ENCODE data around the gene LMNTD2. TPM values are rescaled to one million over a fixed set of nuclear protein-coding genes. Genes with fewer than 3 reads are reported as not detected.
"Not testable (repeated sequence)": the region's sequence is repeated elsewhere in the genome, so short reads cannot be mapped to it uniquely, and the experiment has no call there.

Gene LMNTD2
- total RNA-seq, 2 experiments from 2014 or later: 2.5 to 3.2 TPM

- ChIA-PET CTCF (no interaction called here), POLR2A (interaction anchor here (1.3 kb wide), 1 partner anchor 195 kb away, joined by 3 read pairs; no protein-coding TSS in a partner anchor)
- no peak overlapping the region for H3K4me3 Mint-ChIP-seq
- peaks cover 8% of the 10 kb centered on the region for H3K4me1 Mint-ChIP-seq
- peaks cover 13% of the 10 kb centered on the region for H3K36me3 Mint-ChIP-seq (ENCODE audit: low read depth)
- no peak overlapping the region for H3K27ac Mint-ChIP-seq
- H3K9me3 Mint-ChIP-seq: no peaks in the 10 kb centered on the region
- no peak for DNase-seq
- H3K27me3 Mint-ChIP-seq: no peaks in the 10 kb centered on the region
Measured at GRCh38 chr11:530960-531831, 29.3 kb downstream of the LMNTD2 start.

- peaks cover 7% of the 10 kb centered on the region for H3K4me1 Mint-ChIP-seq
- ChIA-PET CTCF (no interaction called here), POLR2A (no interaction called here)
- no peaks in the 10 kb centered on the region for H3K9me3 Mint-ChIP-seq
- H3K36me3 Mint-ChIP-seq (ENCODE audit: low read depth): peaks cover 13% of the 10 kb centered on the region
- no peak for DNase-seq
- no peak overlapping the region for H3K4me3 Mint-ChIP-seq
- H3K27me3 Mint-ChIP-seq: no peaks in the 10 kb centered on the region
- H3K27ac Mint-ChIP-seq: no peak overlapping the region
Measured at GRCh38 chr11:529728-530411, 30.7 kb downstream of the LMNTD2 start.

- POLR2A ChIA-PET: no interaction called here
- no peak for DNase-seq
- peaks cover 13% of the 10 kb centered on the region for H3K36me3 Mint-ChIP-seq (ENCODE audit: low read depth)
- CTCF ChIA-PET: no interaction called here
- H3K9me3 Mint-ChIP-seq: no peaks in the 10 kb centered on the region
- H3K27ac Mint-ChIP-seq: no peak overlapping the region
- H3K4me3 Mint-ChIP-seq: no peak overlapping the region
- H3K4me1 Mint-ChIP-seq: peaks cover 6% of the 10 kb centered on the region
- H3K27me3 Mint-ChIP-seq: no peaks in the 10 kb centered on the region
Measured at GRCh38 chr11:528815-529727, 31.5 kb downstream of the LMNTD2 start.

- no peak overlapping the region for H3K4me3 Mint-ChIP-seq
- CTCF ChIA-PET: no interaction called here
- no peaks in the 10 kb centered on the region for H3K9me3 Mint-ChIP-seq
- H3K27me3 Mint-ChIP-seq: no peaks in the 10 kb centered on the region
- no peak overlapping the region for H3K27ac Mint-ChIP-seq
- DNase-seq: no peak
- POLR2A ChIA-PET: no interaction called here
- H3K4me1 Mint-ChIP-seq: peaks cover 2% of the 10 kb centered on the region
- peaks cover 11% of the 10 kb centered on the region for H3K36me3 Mint-ChIP-seq (ENCODE audit: low read depth)
Measured at GRCh38 chr11:528166-528814, 32.2 kb downstream of the LMNTD2 start.

GRCh38 chr11:526192-526591, 34.3 kb downstream of the LMNTD2 start:
- POLR2A ChIA-PET: no interaction called here

GRCh38 chr11:521177-521688, 39.3 kb downstream of the LMNTD2 start:
- Mint-ChIP-seq H3K9me3 (peaks cover 3% of the 10 kb centered on the region), H3K36me3 (ENCODE audit: low read depth) (peaks cover 12% of the 10 kb centered on the region), H3K27me3 (no peaks in the 10 kb centered on the region), H3K4me3 (no peak overlapping the region), H3K27ac (no peak overlapping the region), H3K4me1 (peaks cover 13% of the 10 kb centered on the region)
- POLR2A ChIA-PET: interaction anchor here (0.7 to 1.0 kb wide), 2 partner anchors 15 to 56 kb away, joined by 3 read pairs; no protein-coding TSS in a partner anchor
- CTCF ChIA-PET: interaction anchor here (0.8 to 1.0 kb wide), 2 partner anchors 13 to 15 kb away, joined by 3 read pairs; no protein-coding TSS in a partner anchor
- DNase-seq: no peak

More at GRCh38 chr11:526192-526591, 34.3 kb downstream of the LMNTD2 start:
- CTCF ChIA-PET: no interaction called here
- no peaks in the 10 kb centered on the region for H3K27me3 Mint-ChIP-seq
- H3K4me1 Mint-ChIP-seq: no peaks in the 10 kb centered on the region
- H3K9me3 Mint-ChIP-seq: no peaks in the 10 kb centered on the region
- H3K36me3 Mint-ChIP-seq (ENCODE audit: low read depth): peaks cover 3% of the 10 kb centered on the region
- no peak overlapping the region for H3K27ac Mint-ChIP-seq
- no peak for DNase-seq
- no peak overlapping the region for H3K4me3 Mint-ChIP-seq

- no peak overlapping the region for H3K27ac Mint-ChIP-seq
- POLR2A ChIA-PET: interaction anchor here (1.0 kb wide), 1 partner anchor 57 kb away, joined by 3 read pairs; no protein-coding TSS in a partner anchor
- H3K27me3 Mint-ChIP-seq: no peaks in the 10 kb centered on the region
- peaks cover 13% of the 10 kb centered on the region for H3K4me1 Mint-ChIP-seq
- H3K9me3 Mint-ChIP-seq: peaks cover 3% of the 10 kb centered on the region
- H3K36me3 Mint-ChIP-seq (ENCODE audit: low read depth): peaks cover 15% of the 10 kb centered on the region
- H3K4me3 Mint-ChIP-seq: no peak overlapping the region
- no peak for DNase-seq
- CTCF ChIA-PET: interaction anchor here (0.6 to 1.0 kb wide), 3 partner anchors 15 to 200 kb away, joined by 3 read pairs; no protein-coding TSS in a partner anchor
Measured at GRCh38 chr11:520428-521176, 39.9 kb downstream of the LMNTD2 start.

- Mint-ChIP-seq H3K27me3 (no peaks in the 10 kb centered on the region), H3K36me3 (ENCODE audit: low read depth) (peaks cover 28% of the 10 kb centered on the region), H3K4me3 (peak overlapping the region; percentile 66), H3K4me1 (peaks cover 13% of the 10 kb centered on the region), H3K27ac (peak overlapping the region; percentile 47), H3K9me3 (peaks cover 3% of the 10 kb centered on the region)
- POLR2A ChIA-PET: interaction anchor here (1.6 to 2.0 kb wide), 2 partner anchors 12 to 14 kb away, joined by 4 to 12 read pairs; partner anchors contain the start of gene RNH1
- DNase-seq: peak; percentile 94
- CTCF ChIA-PET: interaction anchor here (0.6 to 2.4 kb wide), 17 partner anchors 8 to 312 kb away, joined by 3 to 21 read pairs (median 4); partner anchors contain the start of genes ANO9, BET1L, HRAS and IFITM2
Measured at GRCh38 chr11:518463-519202, 41.9 kb downstream of the LMNTD2 start.

GRCh38 chr11:516918-517685, 43.4 kb downstream of the LMNTD2 start:
- DNase-seq, H3K4me3 Mint-ChIP-seq, H3K27ac Mint-ChIP-seq, H3K9me3 Mint-ChIP-seq, POLR2A ChIA-PET, H3K27me3 Mint-ChIP-seq: not testable (repeated sequence)
- Mint-ChIP-seq H3K4me1 (peaks cover 13% of the 10 kb centered on the region), H3K36me3 (ENCODE audit: low read depth) (peaks cover 32% of the 10 kb centered on the region)
- CTCF ChIA-PET: interaction anchor here (2.4 kb wide), 1 partner anchor 68 kb away, joined by 9 read pairs; the partner anchor contains the start of gene PTDSS2

- ChIA-PET CTCF (no interaction called here), POLR2A (no interaction called here)
- no peak for DNase-seq
- H3K27ac Mint-ChIP-seq: no peak overlapping the region
- H3K27me3 Mint-ChIP-seq: no peaks in the 10 kb centered on the region
- peaks cover 35% of the 10 kb centered on the region for H3K36me3 Mint-ChIP-seq (ENCODE audit: low read depth)
- peaks cover 13% of the 10 kb centered on the region for H3K4me1 Mint-ChIP-seq
- peaks cover 3% of the 10 kb centered on the region for H3K9me3 Mint-ChIP-seq
- no peak overlapping the region for H3K4me3 Mint-ChIP-seq
Measured at GRCh38 chr11:516400-516799, 44.1 kb downstream of the LMNTD2 start.
